ENCODE data around the gene TMED3. TPM values are rescaled to one million over a fixed set of nuclear protein-coding genes. Genes with fewer than 3 reads are reported as not detected.
"Not testable (repeated sequence)": the region's sequence is repeated elsewhere in the genome, so short reads cannot be mapped to it uniquely, and the experiment has no call there.

Gene TMED3
- total and polyA plus RNA-seq, 9 donors = 34.0 to 55.8 (median 41.4) TPM

DNA sequence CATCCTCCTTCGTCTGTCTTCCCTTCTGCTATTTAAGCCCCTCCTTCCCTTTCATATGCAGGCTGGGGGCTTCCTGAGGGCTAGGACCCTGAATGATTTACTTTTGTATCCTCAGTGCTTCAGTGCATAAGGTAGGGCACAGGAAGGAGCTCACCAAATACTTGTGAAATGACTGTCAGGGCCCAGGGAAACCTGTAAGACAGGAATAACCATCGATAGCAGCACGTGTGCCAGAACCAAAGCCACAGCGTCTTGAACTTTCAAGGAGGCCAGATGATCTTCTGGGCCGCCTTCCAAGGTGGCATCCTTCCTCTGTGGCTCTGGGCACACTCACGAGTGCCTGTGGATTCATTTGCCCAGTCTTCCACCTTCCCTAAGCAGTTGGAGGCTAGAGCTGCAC lies 3.9 kb downstream of the TMED3 start:
- WGBS (ENCODE audit: insufficient coverage) = 96% methylated on average over 4 of the region's 6 CpGs
- Histone ChIP-seq H3K27ac (ENCODE audit: low read length) (no peak overlapping the region), H3K4me1 (ENCODE audit: control insufficient read depth, insufficient read depth, low read length) (peaks cover 17% of the 10 kb centered on the region), H3K27me3 (ENCODE audit: control insufficient read depth, insufficient read depth, low read length) (peaks cover 5% of the 10 kb centered on the region), H3K9me3 (replicated peaks; ENCODE audit: control insufficient read depth, low read depth, low read length) (no peaks in the 10 kb centered on the region), H3K36me3 (ENCODE audit: control insufficient read depth, insufficient read depth, low read length) (peaks cover 43% of the 10 kb centered on the region), H3K4me3 (ENCODE audit: low read length) (no peak overlapping the region)
- no peak for DNase-seq

DNA sequence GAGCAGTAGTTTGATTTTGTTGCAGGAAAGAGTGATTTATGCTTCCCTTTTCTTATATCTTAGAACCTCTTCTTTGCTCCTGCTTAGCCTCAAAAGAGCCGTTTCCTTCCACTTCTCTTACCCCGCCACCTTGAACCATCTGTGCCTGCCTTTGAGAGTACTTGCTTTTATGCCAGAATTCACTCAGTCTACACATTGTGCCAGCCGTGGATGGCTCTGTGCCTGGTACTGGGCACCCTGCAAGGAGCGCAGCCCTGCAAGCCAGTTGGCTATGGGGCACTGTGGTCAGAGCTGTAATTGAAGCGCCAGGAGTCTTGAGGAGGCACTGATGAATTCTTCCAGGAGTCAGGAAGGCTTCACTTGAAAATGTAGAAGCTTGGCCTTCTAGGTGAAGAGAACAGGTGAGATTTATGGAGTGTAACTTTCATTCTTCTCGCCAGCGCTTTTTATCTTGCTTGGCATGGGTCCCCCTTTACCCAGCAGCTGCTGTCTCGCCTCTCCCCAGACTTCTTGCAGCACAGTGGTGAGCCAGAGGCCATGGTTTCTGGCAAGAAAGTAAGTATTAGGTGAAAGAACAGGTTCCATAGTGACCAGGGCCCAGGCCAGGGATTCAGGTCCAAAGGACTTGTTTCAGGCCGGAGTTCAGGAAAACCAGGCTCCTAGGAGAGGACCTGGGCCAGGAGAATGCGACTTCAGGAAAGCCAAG lies 4.9 kb downstream of the TMED3 start:
- Histone ChIP-seq H3K27me3 (ENCODE audit: control insufficient read depth, insufficient read depth, low read length) (peaks cover 5% of the 10 kb centered on the region), H3K4me3 (ENCODE audit: low read length) (no peak overlapping the region), H3K36me3 (ENCODE audit: control insufficient read depth, insufficient read depth, low read length) (peaks cover 43% of the 10 kb centered on the region), H3K4me1 (ENCODE audit: control insufficient read depth, insufficient read depth, low read length) (peaks cover 12% of the 10 kb centered on the region), H3K27ac (ENCODE audit: low read length) (no peak overlapping the region), H3K9me3 (replicated peaks; ENCODE audit: control insufficient read depth, low read depth, low read length) (no peaks in the 10 kb centered on the region)
- WGBS (ENCODE audit: insufficient coverage) = 84% methylated on average over 6 of the region's 10 CpGs
- DNase-seq = no peak

DNA sequence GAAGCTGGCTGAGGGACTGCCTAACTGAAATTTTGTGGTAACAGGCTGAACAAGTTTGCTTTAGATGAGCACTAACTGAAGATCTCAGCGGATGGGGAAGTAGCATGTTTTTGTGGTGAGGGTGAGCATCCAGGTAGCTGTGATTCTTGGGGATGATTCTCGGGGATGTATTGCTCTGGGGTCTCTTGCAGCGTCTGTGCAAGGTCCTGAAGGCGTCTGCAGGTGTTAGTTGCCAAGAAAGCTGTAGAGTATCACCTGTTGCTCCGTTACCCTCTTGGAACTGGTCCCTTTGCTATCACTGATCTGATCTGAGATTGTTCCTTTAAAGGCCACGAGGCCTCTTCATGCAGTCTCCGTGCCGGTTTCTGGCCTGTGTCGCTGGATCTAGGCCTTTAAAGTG lies 6.0 kb downstream of the TMED3 start:
- no peak overlapping the region for H3K27ac ChIP-seq (ENCODE audit: low read length)
- no peak overlapping the region for H3K4me3 ChIP-seq (ENCODE audit: low read length)
- H3K36me3 ChIP-seq (ENCODE audit: control insufficient read depth, insufficient read depth, low read length) = peaks cover 47% of the 10 kb centered on the region
- H3K27me3 ChIP-seq (ENCODE audit: control insufficient read depth, insufficient read depth, low read length) = no peaks in the 10 kb centered on the region
- 93% methylated on average over 9 of the region's 9 CpGs for WGBS (ENCODE audit: insufficient coverage)
- no peaks in the 10 kb centered on the region for H3K9me3 ChIP-seq (replicated peaks; ENCODE audit: control insufficient read depth, low read depth, low read length)
- no peak for DNase-seq
- H3K4me1 ChIP-seq (ENCODE audit: control insufficient read depth, insufficient read depth, low read length) = peaks cover 6% of the 10 kb centered on the region

DNA sequence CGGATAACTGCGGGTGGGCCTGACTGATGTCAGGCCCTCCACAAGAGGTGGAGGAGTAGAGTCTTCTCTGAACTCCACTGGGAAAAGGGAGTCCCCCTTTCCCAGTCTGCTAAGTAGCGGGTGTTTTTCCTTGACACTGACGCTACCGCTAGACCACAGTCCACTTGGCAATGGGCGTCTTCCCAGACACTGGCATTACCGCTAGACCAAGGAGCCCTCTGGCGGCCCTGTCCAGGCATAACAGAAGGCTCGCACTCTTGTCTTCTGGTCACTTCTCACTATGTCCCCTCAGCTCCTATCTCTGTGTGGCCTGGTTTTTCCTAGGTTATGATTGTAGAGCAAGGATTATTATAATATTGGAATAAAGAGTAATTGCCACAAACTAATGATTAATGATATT lies 9.1 kb downstream of the TMED3 start:
- H3K36me3 ChIP-seq (ENCODE audit: control insufficient read depth, insufficient read depth, low read length) = peaks cover 41% of the 10 kb centered on the region
- H3K27me3 ChIP-seq (ENCODE audit: control insufficient read depth, insufficient read depth, low read length); H3K9me3 ChIP-seq (replicated peaks; ENCODE audit: control insufficient read depth, low read depth, low read length); DNase-seq; H3K27ac ChIP-seq (ENCODE audit: low read length); H3K4me1 ChIP-seq (ENCODE audit: control insufficient read depth, insufficient read depth, low read length); H3K4me3 ChIP-seq (ENCODE audit: low read length): not testable (repeated sequence)
- 98% methylated on average over 5 of the region's 9 CpGs for WGBS (ENCODE audit: insufficient coverage)

DNA sequence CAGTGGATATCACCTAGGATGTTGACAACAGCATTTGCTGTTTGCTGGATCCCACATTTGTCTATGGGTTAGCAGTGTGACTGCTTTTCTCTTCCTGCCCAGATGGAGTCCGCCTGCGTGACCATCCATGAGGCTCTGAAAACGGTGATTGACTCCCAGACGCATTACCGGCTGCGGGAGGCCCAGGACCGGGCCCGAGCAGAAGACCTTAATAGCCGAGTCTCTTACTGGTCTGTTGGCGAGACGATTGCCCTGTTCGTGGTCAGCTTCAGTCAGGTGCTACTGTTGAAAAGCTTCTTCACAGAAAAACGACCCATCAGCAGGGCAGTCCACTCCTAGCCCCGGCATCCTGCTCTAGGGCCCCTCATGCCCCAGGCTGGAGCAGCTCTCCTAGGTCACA lies 11.0 kb downstream of the TMED3 start:
- no peak for DNase-seq
- WGBS (ENCODE audit: insufficient coverage) = 93% methylated on average over 14 of the region's 14 CpGs
- Histone ChIP-seq H3K9me3 (replicated peaks; ENCODE audit: control insufficient read depth, low read depth, low read length) (no peaks in the 10 kb centered on the region), H3K27me3 (ENCODE audit: control insufficient read depth, insufficient read depth, low read length) (no peaks in the 10 kb centered on the region), H3K4me1 (ENCODE audit: control insufficient read depth, insufficient read depth, low read length) (no peaks in the 10 kb centered on the region), H3K4me3 (ENCODE audit: low read length) (no peak overlapping the region), H3K36me3 (ENCODE audit: control insufficient read depth, insufficient read depth, low read length) (peaks cover 30% of the 10 kb centered on the region), H3K27ac (ENCODE audit: low read length) (no peak overlapping the region)

DNA sequence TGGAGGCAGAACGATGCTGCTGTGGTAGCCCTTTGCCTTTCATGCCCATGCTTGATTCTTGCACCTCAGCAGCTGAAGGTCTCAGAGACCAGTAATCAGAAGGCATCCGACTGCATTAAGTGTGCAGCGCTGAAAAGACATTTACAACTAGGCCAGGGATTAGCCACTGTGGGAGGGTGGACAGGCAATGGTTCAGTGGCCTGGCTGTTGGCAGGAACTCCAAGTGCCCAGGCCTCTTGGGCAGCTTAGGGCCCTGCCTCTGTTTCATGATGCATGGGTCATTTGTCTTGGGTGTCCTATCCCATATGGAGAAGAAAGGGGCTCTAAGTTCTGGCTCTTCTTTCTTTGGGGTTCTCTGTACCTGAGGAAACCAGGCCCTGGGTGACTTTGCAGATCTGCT lies 11.4 kb downstream of the TMED3 start:
- 100% methylated on average over 1 of the region's 3 CpGs for WGBS (ENCODE audit: insufficient coverage)
- peaks cover 25% of the 10 kb centered on the region for H3K36me3 ChIP-seq (ENCODE audit: control insufficient read depth, insufficient read depth, low read length)

DNA sequence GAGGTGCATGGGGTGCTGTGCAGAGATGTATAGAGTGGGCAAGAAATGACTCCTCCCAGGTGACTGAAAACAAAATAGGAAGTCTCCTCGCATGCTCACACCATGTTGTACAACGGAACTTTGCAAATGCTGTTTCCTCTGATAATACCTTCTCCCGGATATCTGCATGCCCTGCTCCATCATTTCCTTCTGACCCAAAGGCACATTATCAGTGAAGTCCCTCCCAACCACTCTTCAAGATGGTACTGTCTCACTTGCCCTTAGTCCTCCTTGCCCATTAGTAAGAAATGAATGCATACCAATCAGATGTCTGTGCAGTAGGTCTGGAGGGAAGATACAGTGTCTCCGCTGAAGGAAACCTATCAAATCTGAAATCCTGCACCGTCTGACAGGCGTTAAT lies 12.0 kb downstream of the TMED3 start:
- Histone ChIP-seq H3K36me3 (ENCODE audit: control insufficient read depth, insufficient read depth, low read length) (peaks cover 21% of the 10 kb centered on the region), H3K4me3 (ENCODE audit: low read length) (no peak overlapping the region), H3K4me1 (ENCODE audit: control insufficient read depth, insufficient read depth, low read length) (no peaks in the 10 kb centered on the region), H3K27me3 (ENCODE audit: control insufficient read depth, insufficient read depth, low read length) (no peaks in the 10 kb centered on the region), H3K27ac (ENCODE audit: low read length) (no peak overlapping the region), H3K9me3 (replicated peaks; ENCODE audit: control insufficient read depth, low read depth, low read length) (no peaks in the 10 kb centered on the region)
- DNase-seq = no peak
- 81% methylated on average over 3 of the region's 6 CpGs for WGBS (ENCODE audit: insufficient coverage)

More for the DNA sequence above, 11.4 kb downstream of the TMED3 start:
- DNase-seq = no peak
- Histone ChIP-seq H3K4me3 (ENCODE audit: low read length) (no peak overlapping the region), H3K4me1 (ENCODE audit: control insufficient read depth, insufficient read depth, low read length) (no peaks in the 10 kb centered on the region), H3K27ac (ENCODE audit: low read length) (no peak overlapping the region), H3K27me3 (ENCODE audit: control insufficient read depth, insufficient read depth, low read length) (no peaks in the 10 kb centered on the region), H3K9me3 (replicated peaks; ENCODE audit: control insufficient read depth, low read depth, low read length) (no peaks in the 10 kb centered on the region)

DNA sequence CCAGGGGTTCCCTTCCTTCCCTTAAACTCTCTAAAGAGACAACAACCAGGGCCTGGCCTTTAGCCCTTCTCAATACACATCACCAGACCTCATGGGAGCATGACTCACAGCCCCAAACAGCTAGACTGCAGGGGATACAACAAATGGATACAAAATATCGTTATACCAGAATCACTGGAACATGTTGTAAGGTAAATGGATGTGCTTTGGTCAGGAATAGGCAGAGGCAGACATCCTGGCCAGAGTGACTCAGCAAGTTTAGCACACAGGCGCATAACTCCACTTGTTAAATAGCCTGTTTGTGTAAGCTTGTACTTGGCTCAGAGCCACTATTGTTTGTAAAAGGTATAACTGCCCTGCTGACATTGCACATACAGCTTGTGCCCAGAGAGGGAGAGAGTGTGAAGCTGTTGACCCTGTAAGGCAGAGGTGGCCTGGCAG lies 18.3 kb downstream of the TMED3 start:
- DNase-seq = no peak
- whole genome bisulfite sequencing (ENCODE audit: insufficient coverage) = 80% methylated on average over 1 of the region's 2 CpGs
- no peaks in the 10 kb centered on the region for H3K4me1 ChIP-seq (ENCODE audit: control insufficient read depth, insufficient read depth, low read length)
- no peak overlapping the region for H3K4me3 ChIP-seq (ENCODE audit: low read length)
- no peaks in the 10 kb centered on the region for H3K36me3 ChIP-seq (ENCODE audit: control insufficient read depth, insufficient read depth, low read length)
- H3K9me3 ChIP-seq (replicated peaks; ENCODE audit: control insufficient read depth, low read depth, low read length) = no peaks in the 10 kb centered on the region
- H3K27ac ChIP-seq (ENCODE audit: low read length) = no peak overlapping the region
- no peaks in the 10 kb centered on the region for H3K27me3 ChIP-seq (ENCODE audit: control insufficient read depth, insufficient read depth, low read length)

DNA sequence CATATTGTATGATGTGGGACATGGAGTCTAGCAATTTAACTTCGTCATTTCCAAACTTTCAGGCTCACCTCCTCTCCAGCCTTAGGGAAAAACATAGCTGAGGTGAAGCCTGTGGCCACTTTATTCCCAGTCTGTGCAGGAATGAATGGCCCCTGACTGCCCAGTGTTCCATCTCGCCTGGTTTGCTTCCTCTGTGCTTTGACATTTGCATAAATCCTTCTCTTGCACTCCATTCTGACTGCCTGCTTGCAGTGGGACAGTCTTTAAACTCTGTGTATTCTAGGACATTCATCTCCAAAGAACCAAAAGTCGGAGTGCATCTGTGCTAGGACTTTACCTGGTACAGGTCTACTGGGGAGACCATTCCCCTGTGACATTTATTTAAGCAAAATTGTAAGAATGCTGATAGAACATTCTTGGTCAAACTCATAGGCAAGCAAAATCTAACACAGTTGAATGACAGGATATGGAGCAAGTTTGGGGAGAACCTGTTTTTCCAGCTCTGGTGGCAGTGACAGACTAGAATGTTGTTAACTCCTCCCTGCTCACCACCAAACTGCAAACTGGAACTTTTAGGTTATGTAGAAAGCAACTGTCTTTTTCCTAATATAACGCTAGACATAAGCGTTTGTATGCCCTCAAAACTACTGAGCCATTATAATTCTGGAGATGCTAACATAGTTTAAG lies 22.1 kb downstream of the TMED3 start:
- H3K9me3 ChIP-seq (replicated peaks; ENCODE audit: control insufficient read depth, low read depth, low read length) = no peaks in the 10 kb centered on the region
- no peaks in the 10 kb centered on the region for H3K27me3 ChIP-seq (ENCODE audit: control insufficient read depth, insufficient read depth, low read length)
- H3K27ac ChIP-seq (ENCODE audit: low read length) = no peak overlapping the region
- H3K36me3 ChIP-seq (ENCODE audit: control insufficient read depth, insufficient read depth, low read length) = no peaks in the 10 kb centered on the region
- 81% methylated on average over 2 of the region's 5 CpGs for WGBS (ENCODE audit: insufficient coverage)
- no peak for DNase-seq
- no peak overlapping the region for H3K4me3 ChIP-seq (ENCODE audit: low read length)
- H3K4me1 ChIP-seq (ENCODE audit: control insufficient read depth, insufficient read depth, low read length) = no peaks in the 10 kb centered on the region

DNA sequence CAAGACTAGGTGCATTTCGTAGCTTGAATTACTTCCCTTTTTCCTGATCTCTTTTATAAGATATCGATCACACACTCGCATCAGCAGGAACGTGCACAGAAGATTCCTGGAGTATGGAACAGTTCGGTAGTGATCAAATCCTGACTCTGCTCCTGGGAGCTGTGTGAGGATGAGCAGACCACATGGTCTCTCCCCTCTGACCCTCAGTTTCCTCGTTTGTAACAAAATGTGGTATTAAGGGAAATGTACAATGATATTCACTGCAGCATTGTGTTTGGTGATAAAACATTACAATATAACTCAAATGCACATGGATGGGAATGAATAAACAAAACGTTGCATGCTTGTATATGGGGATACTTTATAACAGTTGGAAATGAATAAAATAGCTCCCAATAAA lies 26.7 kb downstream of the TMED3 start:
- WGBS (ENCODE audit: insufficient coverage) = 80% methylated on average over 4 of the region's 7 CpGs
- no peaks in the 10 kb centered on the region for H3K9me3 ChIP-seq (replicated peaks; ENCODE audit: control insufficient read depth, low read depth, low read length)

More for the DNA sequence above, 26.7 kb downstream of the TMED3 start:
- no peaks in the 10 kb centered on the region for H3K36me3 ChIP-seq (ENCODE audit: control insufficient read depth, insufficient read depth, low read length)
- no peak overlapping the region for H3K4me3 ChIP-seq (ENCODE audit: low read length)
- no peak overlapping the region for H3K27ac ChIP-seq (ENCODE audit: low read length)
- no peaks in the 10 kb centered on the region for H3K27me3 ChIP-seq (ENCODE audit: control insufficient read depth, insufficient read depth, low read length)
- peaks cover 3% of the 10 kb centered on the region for H3K4me1 ChIP-seq (ENCODE audit: control insufficient read depth, insufficient read depth, low read length)
- no peak for DNase-seq

Measured in muscle of leg (tissue), 11 donors.